Loucy (cell line): ENCODE measurements around the gene IL36G.

Source experiments
- H2AFZ ChIP-seq: fragments of 200-600 bp; sonication (generic); 2 replicates; pipeline ENCODE4 v1.6.0; 2016; ENCODE audit warnings: antibody characterized with exemption, mild to moderate bottlenecking, low read length, moderate library complexity
- H3F3A ChIP-seq: fragments of 200-600 bp; 2 replicates; pipeline ENCODE4 v1.6.0; 2016; ENCODE audit warnings: antibody characterized with exemption, low read depth, mild to moderate bottlenecking
- H3K27me3 ChIP-seq: fragments of 200-600 bp; sonication (generic); 2 replicates; pipeline ENCODE4 v1.6.1; 2014; ENCODE audit warnings: low read length, mild to moderate bottlenecking; ENCODE audit not compliant: insufficient read depth, poor library complexity, severe bottlenecking
- H3K36me3 ChIP-seq: fragments of 200-600 bp; sonication (generic); 2 replicates; pipeline ENCODE4 v1.6.1; 2016; ENCODE audit warnings: low read length; ENCODE audit not compliant: insufficient read depth
- H3K4me1 ChIP-seq: fragments of 200-600 bp; sonication (generic); 2 replicates; pipeline ENCODE4 v1.5.1; 2014; ENCODE audit warnings: low read length, mild to moderate bottlenecking; ENCODE audit not compliant: insufficient read depth, poor library complexity, severe bottlenecking
- H3K4me2 ChIP-seq: fragments of 200-600 bp; sonication (generic); 2 replicates; pipeline ENCODE4 v1.6.0; 2014; ENCODE audit warnings: antibody characterized with exemption, low read length, low read depth, mild to moderate bottlenecking; ENCODE audit not compliant: poor library complexity, severe bottlenecking
- H3K4me3 ChIP-seq: fragments of 200-600 bp; sonication (generic); 2 replicates; pipeline ENCODE4 v1.5.1; 2014; ENCODE audit warnings: low read length, mild to moderate bottlenecking, mixed read lengths; ENCODE audit not compliant: poor library complexity, severe bottlenecking
- H3K79me2 ChIP-seq: fragments of 200-600 bp; sonication (generic); 2 replicates; pipeline ENCODE4 v1.6.1; 2014; ENCODE audit warnings: low read length; ENCODE audit not compliant: insufficient read depth
- H3K9ac ChIP-seq: fragments of 200-600 bp; sonication (generic); 2 replicates; pipeline ENCODE4 v1.6.0; 2014; ENCODE audit warnings: mild to moderate bottlenecking, low read depth, low read length, moderate library complexity; ENCODE audit not compliant: poor library complexity, severe bottlenecking
- H3K9me2 ChIP-seq: fragments of 200-600 bp; sonication (generic); replicated peaks from 2 replicates; pipeline ENCODE4 v1.6.1; 2016; ENCODE audit warnings: low read depth, low read length, mixed read lengths
- H3K9me3 ChIP-seq: fragments of 200-600 bp; sonication (generic); 2 replicates; pipeline ENCODE4 v1.6.1; 2014; ENCODE audit warnings: mild to moderate bottlenecking, antibody characterized with exemption, low read length, low read depth; ENCODE audit not compliant: insufficient read depth
- H4K20me1 ChIP-seq: fragments of 200-600 bp; sonication (generic); 2 replicates; pipeline ENCODE4 v1.6.0; 2014; ENCODE audit warnings: antibody characterized with exemption, low read length, mild to moderate bottlenecking; ENCODE audit not compliant: insufficient read depth, poor library complexity, severe bottlenecking
- EZH2phosphoT487 ChIP-seq: fragments of 200-600 bp; IDR thresholded peaks from 2 replicates; pipeline ENCODE4 v1.6.1; 2018; ENCODE audit warnings: antibody characterized with exemption, mild to moderate bottlenecking, moderate library complexity, borderline replicate concordance
- TF ChIP-seq, protein P1 (sequence below): fragments of 200-600 bp; sonication (generic); conservative IDR thresholded peaks from 2 replicates; pipeline ENCODE4 v1.5.1; 2014; ENCODE audit warnings: mild to moderate bottlenecking, antibody characterized with exemption, low read length

The IL36G gene

DNA sequence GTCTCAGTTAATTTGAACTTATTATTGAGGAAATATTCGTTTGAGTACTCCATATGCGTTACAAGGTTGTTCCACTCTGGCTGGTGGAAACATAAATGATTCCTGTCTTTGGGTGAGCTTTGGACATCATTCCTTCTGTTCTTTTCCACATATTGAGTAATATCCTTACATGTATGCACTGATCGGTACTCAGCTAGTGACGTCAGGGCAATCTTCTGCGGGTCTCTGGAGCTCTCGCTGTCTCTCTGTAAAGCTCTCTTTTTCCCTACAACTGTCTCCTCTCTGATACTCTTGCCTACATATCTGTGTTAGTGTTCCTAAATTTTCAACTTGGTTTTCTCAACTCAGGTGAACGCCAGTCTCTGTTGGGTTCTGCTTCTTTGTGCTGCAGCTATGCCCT lies 23.4 kb upstream of the IL36G start:
- Histone ChIP-seq H3K27me3 (peaks cover 6% of the 10 kb centered on the region), H3K9me3 (no peaks in the 10 kb centered on the region)
- TF ChIP-seq, protein P1, sequence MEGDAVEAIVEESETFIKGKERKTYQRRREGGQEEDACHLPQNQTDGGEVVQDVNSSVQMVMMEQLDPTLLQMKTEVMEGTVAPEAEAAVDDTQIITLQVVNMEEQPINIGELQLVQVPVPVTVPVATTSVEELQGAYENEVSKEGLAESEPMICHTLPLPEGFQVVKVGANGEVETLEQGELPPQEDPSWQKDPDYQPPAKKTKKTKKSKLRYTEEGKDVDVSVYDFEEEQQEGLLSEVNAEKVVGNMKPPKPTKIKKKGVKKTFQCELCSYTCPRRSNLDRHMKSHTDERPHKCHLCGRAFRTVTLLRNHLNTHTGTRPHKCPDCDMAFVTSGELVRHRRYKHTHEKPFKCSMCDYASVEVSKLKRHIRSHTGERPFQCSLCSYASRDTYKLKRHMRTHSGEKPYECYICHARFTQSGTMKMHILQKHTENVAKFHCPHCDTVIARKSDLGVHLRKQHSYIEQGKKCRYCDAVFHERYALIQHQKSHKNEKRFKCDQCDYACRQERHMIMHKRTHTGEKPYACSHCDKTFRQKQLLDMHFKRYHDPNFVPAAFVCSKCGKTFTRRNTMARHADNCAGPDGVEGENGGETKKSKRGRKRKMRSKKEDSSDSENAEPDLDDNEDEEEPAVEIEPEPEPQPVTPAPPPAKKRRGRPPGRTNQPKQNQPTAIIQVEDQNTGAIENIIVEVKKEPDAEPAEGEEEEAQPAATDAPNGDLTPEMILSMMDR, result no peak
- TF ChIP-seq EZH2phosphoT487, result no peak

DNA sequence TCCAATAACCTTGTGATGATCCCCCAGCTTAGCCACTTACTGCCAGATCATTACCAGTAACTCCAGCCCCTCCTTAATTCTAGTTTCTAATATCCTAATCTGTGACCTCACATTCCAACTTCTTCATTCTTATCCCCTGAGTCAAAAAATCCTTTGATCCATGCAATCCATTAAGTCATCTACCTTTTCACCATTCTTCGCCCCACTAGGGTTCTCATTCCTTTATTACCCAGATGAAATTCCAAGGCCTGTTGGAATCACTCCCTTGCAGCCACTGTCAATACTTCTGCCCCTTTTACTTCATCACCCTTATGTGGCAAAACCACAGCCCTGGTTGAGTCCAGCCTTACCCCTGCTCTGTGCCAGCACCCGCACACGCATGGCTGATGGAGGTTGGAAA lies 20.3 kb upstream of the IL36G start:
- no peaks in the 10 kb centered on the region for H3K79me2 ChIP-seq
- no peak overlapping the region for H2AFZ ChIP-seq
- H3K36me3 ChIP-seq, result no peaks in the 10 kb centered on the region
- no peak overlapping the region for H3K9ac ChIP-seq
- H3K9me2 ChIP-seq, result no peaks in the 10 kb centered on the region
- TF ChIP-seq, protein P1, result no peak
- no peak for TF ChIP-seq EZH2phosphoT487
- no peaks in the 10 kb centered on the region for H3K9me3 ChIP-seq
- no peaks in the 10 kb centered on the region for H3F3A ChIP-seq
- peaks cover 6% of the 10 kb centered on the region for H3K27me3 ChIP-seq
- no peaks in the 10 kb centered on the region for H4K20me1 ChIP-seq
- no peak overlapping the region for H3K4me2 ChIP-seq
- no peak overlapping the region for H3K4me3 ChIP-seq
- no peaks in the 10 kb centered on the region for H3K4me1 ChIP-seq

More for the DNA sequence above, 23.4 kb upstream of the IL36G start:
- no peaks in the 10 kb centered on the region for H3K79me2 ChIP-seq
- H3K4me3 ChIP-seq, result no peak overlapping the region
- no peaks in the 10 kb centered on the region for H3K9me2 ChIP-seq
- H4K20me1 ChIP-seq, result no peaks in the 10 kb centered on the region
- no peak overlapping the region for H2AFZ ChIP-seq
- H3K4me1 ChIP-seq, result no peaks in the 10 kb centered on the region
- H3K36me3 ChIP-seq, result no peaks in the 10 kb centered on the region
- H3K4me2 ChIP-seq, result no peak overlapping the region
- H3F3A ChIP-seq, result no peaks in the 10 kb centered on the region
- no peak overlapping the region for H3K9ac ChIP-seq

DNA sequence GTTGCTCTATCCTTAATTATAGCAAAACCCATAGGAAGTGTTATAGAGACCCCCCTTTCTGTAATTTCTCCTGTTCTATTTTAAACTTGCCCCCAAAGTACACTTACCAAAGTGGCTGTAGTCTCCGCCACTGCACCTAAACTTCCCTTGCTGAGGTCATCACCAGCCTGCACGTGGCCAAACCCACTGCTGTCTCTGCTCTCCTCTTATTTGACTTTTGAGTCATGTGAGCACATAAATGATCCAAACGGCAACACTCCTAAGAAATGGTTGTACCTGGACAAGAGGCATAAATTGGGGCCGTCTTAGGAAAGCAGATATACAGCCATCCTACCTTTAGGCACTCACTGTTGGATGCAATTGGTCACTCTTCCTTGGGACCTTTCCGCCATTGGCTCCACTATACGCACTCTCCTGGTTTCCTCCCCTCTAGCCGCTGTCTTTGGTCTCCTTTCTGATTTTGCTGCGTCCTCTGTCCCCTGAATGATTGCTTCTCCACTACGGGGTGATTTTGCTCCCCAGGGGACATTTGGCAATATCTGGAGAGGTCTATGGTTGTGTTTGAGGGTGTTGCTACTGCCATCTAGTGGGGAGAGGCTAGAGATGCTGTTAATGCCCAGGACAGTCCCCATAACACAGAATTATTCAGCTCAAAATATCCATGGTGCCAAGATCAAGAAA lies 19.2 kb upstream of the IL36G start:
- Histone ChIP-seq H3K9me3 (no peaks in the 10 kb centered on the region), H3F3A (no peaks in the 10 kb centered on the region), H3K27me3 (peaks cover 11% of the 10 kb centered on the region), H2AFZ (no peak overlapping the region), H3K9me2 (no peaks in the 10 kb centered on the region), H3K9ac (no peak overlapping the region), H3K36me3 (no peaks in the 10 kb centered on the region), H4K20me1 (no peaks in the 10 kb centered on the region), H3K4me1 (no peaks in the 10 kb centered on the region), H3K4me3 (no peak overlapping the region), H3K4me2 (no peak overlapping the region), H3K79me2 (no peaks in the 10 kb centered on the region)
- TF ChIP-seq, protein P1, result peak; percentile 92
- TF ChIP-seq EZH2phosphoT487, result no peak
